DOHH2 (cell line): ENCODE measurements around the gene RAB4A.

Experiments used
- EZH2phosphoT487 ChIP-seq: fragments of 200-600 bp; sonication (generic); IDR thresholded peaks from 2 replicates; pipeline ENCODE4 v1.6.1; 2017; ENCODE audit warnings: borderline replicate concordance, mild to moderate bottlenecking, antibody characterized with exemption, low read length, moderate library complexity, mixed read lengths
- TF ChIP-seq, protein P1 (sequence below): fragments of 200-600 bp; sonication (generic); IDR thresholded peaks from one replicate; pipeline ENCODE4 v1.5.1; 2014; ENCODE audit warnings: antibody characterized with exemption, mild to moderate bottlenecking, low read depth, low read length; ENCODE audit not compliant: poor library complexity, severe bottlenecking

DNA sequence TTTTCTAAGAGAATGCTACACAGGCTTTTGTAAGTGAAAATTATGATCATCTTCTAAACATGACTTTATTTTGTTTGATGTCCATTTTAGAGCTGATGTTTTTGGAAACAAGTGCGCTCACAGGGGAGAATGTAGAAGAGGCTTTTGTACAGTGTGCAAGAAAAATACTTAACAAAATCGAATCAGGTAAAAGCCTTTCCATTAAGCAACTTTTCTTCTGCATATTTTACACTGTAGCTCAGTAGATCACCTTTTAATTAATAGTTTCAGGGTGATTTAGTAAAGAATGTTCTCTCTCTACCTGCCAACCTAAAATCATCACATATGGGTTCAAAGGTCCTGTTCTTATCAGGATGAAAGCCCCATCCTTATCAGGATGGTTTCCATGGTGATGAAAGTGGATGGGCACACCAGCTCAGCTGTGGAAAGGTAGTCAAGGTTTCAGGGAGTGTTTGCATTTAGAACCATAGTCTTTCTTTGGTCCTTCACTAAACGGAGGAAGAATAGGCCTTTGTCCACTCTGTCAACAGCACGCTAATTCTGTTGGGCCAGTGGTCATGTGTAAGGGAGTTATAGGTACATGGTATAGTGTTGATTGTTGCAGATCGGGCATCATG, 28.1 kb downstream of the RAB4A start:
- TF ChIP-seq, protein P1, sequence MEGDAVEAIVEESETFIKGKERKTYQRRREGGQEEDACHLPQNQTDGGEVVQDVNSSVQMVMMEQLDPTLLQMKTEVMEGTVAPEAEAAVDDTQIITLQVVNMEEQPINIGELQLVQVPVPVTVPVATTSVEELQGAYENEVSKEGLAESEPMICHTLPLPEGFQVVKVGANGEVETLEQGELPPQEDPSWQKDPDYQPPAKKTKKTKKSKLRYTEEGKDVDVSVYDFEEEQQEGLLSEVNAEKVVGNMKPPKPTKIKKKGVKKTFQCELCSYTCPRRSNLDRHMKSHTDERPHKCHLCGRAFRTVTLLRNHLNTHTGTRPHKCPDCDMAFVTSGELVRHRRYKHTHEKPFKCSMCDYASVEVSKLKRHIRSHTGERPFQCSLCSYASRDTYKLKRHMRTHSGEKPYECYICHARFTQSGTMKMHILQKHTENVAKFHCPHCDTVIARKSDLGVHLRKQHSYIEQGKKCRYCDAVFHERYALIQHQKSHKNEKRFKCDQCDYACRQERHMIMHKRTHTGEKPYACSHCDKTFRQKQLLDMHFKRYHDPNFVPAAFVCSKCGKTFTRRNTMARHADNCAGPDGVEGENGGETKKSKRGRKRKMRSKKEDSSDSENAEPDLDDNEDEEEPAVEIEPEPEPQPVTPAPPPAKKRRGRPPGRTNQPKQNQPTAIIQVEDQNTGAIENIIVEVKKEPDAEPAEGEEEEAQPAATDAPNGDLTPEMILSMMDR = no peak
- no peak for TF ChIP-seq EZH2phosphoT487
